H1 (cell line): Measurements from ENCODE around the gene FANCD2. TPM values are rescaled to one million over a fixed set of nuclear protein-coding genes. Genes with fewer than 3 reads are reported as not detected.
A peak's percentile ranks its signal among the peaks of the same experiment; 100 is the strongest.

ENCODE experiments used
- CTCF ChIA-PET: fragments of 300-600 bp; sonication (Branson Sonifier 250); formaldehyde crosslinking; loops from one replicate; lab custom pipeline; 2021; ENCODE audit not compliant: partially characterized antibody; lab: Charles Lee
- POLR2A ChIA-PET: fragments of 300-600 bp; sonication (Branson Sonifier 250); formaldehyde crosslinking; loops from one replicate; lab custom pipeline; 2021; ENCODE audit warnings: inconsistent platforms; ENCODE audit not compliant: partially characterized antibody; lab: Charles Lee
- DNase-seq, 2 experiments: peaks; one replicate each; pipeline versions ENCODE4 v3.0.0 to v3.0.0-alpha.2; 2010 to 2022; ENCODE audit warnings: low spot score in 2 of 2, low read depth in 1 of 2, mixed read lengths in 1 of 2
- FAIRE-seq: peaks from 2 replicates; lab custom pipeline; 2011; peaks lifted over from hg19 to GRCh38; lab: Jason Lieb, UNC
- H2AFZ ChIP-seq: 2 replicates; pipeline ENCODE4 v1.8.1; 2012; ENCODE audit warnings: low read length, inconsistent platforms
- H2AK5ac ChIP-seq: 2 replicates; pipeline ENCODE4 v1.6.1; 2013; ENCODE audit warnings: low read depth, low read length
- H2BK120ac ChIP-seq: replicated peaks from 2 replicates; pipeline ENCODE3; 2013; ENCODE audit warnings: low read depth, low read length, inconsistent platforms
- H2BK12ac ChIP-seq: 2 replicates; pipeline ENCODE4 v1.6.1; 2013; ENCODE audit warnings: low read depth, low read length
- H2BK15ac ChIP-seq: 2 replicates; pipeline ENCODE4 v1.6.1; 2013; ENCODE audit warnings: low read length
- H2BK20ac ChIP-seq: 2 replicates; pipeline ENCODE4 v1.6.1; 2013; ENCODE audit warnings: low read length
- H2BK5ac ChIP-seq: 2 replicates; pipeline ENCODE4 v1.6.1; 2013; ENCODE audit warnings: low read depth, low read length
- H3K14ac ChIP-seq: 2 replicates; pipeline ENCODE4 v1.6.1; 2013; ENCODE audit warnings: inconsistent platforms; ENCODE audit not compliant: insufficient read length
- H3K18ac ChIP-seq: 2 replicates; pipeline ENCODE4 v1.6.1; 2013; ENCODE audit warnings: low read length; ENCODE audit errors: extremely low read depth
- H3K23ac ChIP-seq: 2 replicates; pipeline ENCODE4 v1.6.1; 2013; ENCODE audit warnings: inconsistent platforms; ENCODE audit not compliant: insufficient read length
- H3K23me2 ChIP-seq: 2 replicates; pipeline ENCODE4 v1.6.1; 2013; ENCODE audit warnings: low read depth, low read length
- H3K27ac ChIP-seq: 2 replicates; pipeline ENCODE4 v1.6.1; 2011; ENCODE audit warnings: low read depth, low read length, inconsistent platforms
- H3K27me3 ChIP-seq, 4 experiments: replicated peaks in 1 of 4; 1 replicate in 1 of 4; 2 replicates in 3 of 4; pipeline versions ENCODE4 v1.6.1 to v1.8.1; 2011 to 2013; ENCODE audit warnings: low read length in 3 of 4, mild to moderate bottlenecking in 3 of 4, inconsistent platforms in 2 of 4, mixed read lengths in 2 of 4, moderate library complexity in 1 of 4; ENCODE audit not compliant: control insufficient read depth in 3 of 4, insufficient read depth in 3 of 4; ENCODE audit errors: extremely low read depth in 1 of 4
- H3K36me3 ChIP-seq, 4 experiments: 2 replicates each; pipeline versions ENCODE4 v1.6.1 to v1.8.1; 2011 to 2013; ENCODE audit warnings: mild to moderate bottlenecking in 4 of 4, low read length in 3 of 4, moderate library complexity in 2 of 4, control low read depth in 1 of 4, inconsistent platforms in 1 of 4; ENCODE audit not compliant: insufficient read depth in 4 of 4, control insufficient read depth in 2 of 4
- H3K4ac ChIP-seq: replicated peaks from 2 replicates; pipeline ENCODE3; 2013; ENCODE audit warnings: low read length, low read depth, mixed read lengths, inconsistent platforms; ENCODE audit not compliant: insufficient read length
- H3K4me1 ChIP-seq, 4 experiments: replicated peaks in 1 of 4; 1 replicate in 1 of 4; 2 replicates in 3 of 4; pipeline versions ENCODE4 v1.6.1 to v1.8.1; 2011 to 2013; ENCODE audit warnings: low read length in 3 of 4, inconsistent platforms in 2 of 4, mixed read lengths in 1 of 4; ENCODE audit not compliant: insufficient read depth in 4 of 4, control insufficient read depth in 3 of 4
- H3K4me2 ChIP-seq, 2 experiments: 2 replicates each; pipeline versions ENCODE4 v1.6.1 to v1.8.1; 2011 to 2013; ENCODE audit warnings: low read depth in 2 of 2, low read length in 2 of 2, control low read depth in 1 of 2, inconsistent platforms in 1 of 2, mild to moderate bottlenecking in 1 of 2; ENCODE audit not compliant: insufficient read depth in 1 of 2
- H3K4me3 ChIP-seq, 4 experiments: fragments of 200-600, 300-600 bp in 1 of 4; sonication (generic), shearing (Covaris generic), sonication (Bioruptor Twin) in 1 of 4; 2 replicates each; pipeline versions ENCODE4 v1.5.1 to v1.8.1; 2011 to 2016; ENCODE audit warnings: low read length in 4 of 4, low read depth in 3 of 4, control low read depth in 2 of 4, inconsistent platforms in 2 of 4, mild to moderate bottlenecking in 2 of 4, mixed read lengths in 1 of 4, moderate library complexity in 1 of 4; ENCODE audit not compliant: insufficient read depth in 2 of 4; ENCODE audit errors: extremely low read depth in 1 of 4
- H3K56ac ChIP-seq: replicated peaks from 2 replicates; pipeline ENCODE3; 2013; ENCODE audit warnings: low read depth, mild to moderate bottlenecking, mixed read lengths, low read length, inconsistent platforms; ENCODE audit not compliant: insufficient read length
- H3K79me1 ChIP-seq: 2 replicates; pipeline ENCODE4 v1.6.1; 2013; ENCODE audit warnings: low read depth, low read length, control low read depth
- H3K79me2 ChIP-seq, 2 experiments: 2 replicates each; pipeline versions ENCODE4 v1.6.1 to v1.8.1; 2012 to 2013; ENCODE audit warnings: low read length in 2 of 2, mild to moderate bottlenecking in 2 of 2, inconsistent platforms in 1 of 2; ENCODE audit not compliant: insufficient read depth in 2 of 2, control insufficient read depth in 1 of 2
- H3K9ac ChIP-seq, 4 experiments: replicated peaks in 1 of 4; 1 replicate in 1 of 4; 2 replicates in 3 of 4; pipeline versions ENCODE4 v1.6.1 to v1.8.1; 2011 to 2013; ENCODE audit warnings: low read depth in 3 of 4, low read length in 3 of 4, control low read depth in 2 of 4, mild to moderate bottlenecking in 2 of 4, moderate library complexity in 2 of 4, inconsistent platforms in 1 of 4; ENCODE audit errors: extremely low read depth in 1 of 4
- H3K9me3 ChIP-seq, 2 experiments: 2 replicates each; pipeline versions ENCODE4 v1.6.1 to v1.8.1; 2012 to 2013; ENCODE audit warnings: mild to moderate bottlenecking in 2 of 2, moderate library complexity in 2 of 2, control low read depth in 1 of 2, inconsistent platforms in 1 of 2, low read depth in 1 of 2, low read length in 1 of 2, mixed read lengths in 1 of 2; ENCODE audit not compliant: insufficient read depth in 2 of 2
- H4K20me1 ChIP-seq, 2 experiments: replicated peaks in 1 of 2; 2 replicates each; pipeline versions ENCODE3 to v1.8.1; 2011 to 2013; ENCODE audit warnings: inconsistent platforms in 2 of 2, low read length in 2 of 2, mild to moderate bottlenecking in 1 of 2; ENCODE audit not compliant: insufficient read depth in 2 of 2, control insufficient read depth in 1 of 2
- H4K5ac ChIP-seq: 2 replicates; pipeline ENCODE4 v1.6.1; 2013; ENCODE audit warnings: low read length, low read depth, mixed read lengths, inconsistent platforms; ENCODE audit not compliant: insufficient read length
- H4K8ac ChIP-seq: 2 replicates; pipeline ENCODE4 v1.8.0; 2013; ENCODE audit warnings: mild to moderate bottlenecking, moderate library complexity, low read length, inconsistent platforms; ENCODE audit not compliant: insufficient read depth; ENCODE audit errors: extremely low read depth
- H4K91ac ChIP-seq: replicated peaks from 2 replicates; pipeline ENCODE3; 2013; ENCODE audit warnings: low read length, mixed read lengths, inconsistent platforms; ENCODE audit not compliant: insufficient read length
- POLR2A ChIP-seq, 2 experiments: IDR thresholded peaks; 1 replicate in 1 of 2; 2 replicates in 1 of 2; pipeline ENCODE4 v1.6.1; 2011; ENCODE audit warnings: low read depth in 2 of 2, low read length in 2 of 2, mild to moderate bottlenecking in 2 of 2; ENCODE audit errors: control extremely low read depth in 1 of 2
- POLR2AphosphoS5 ChIP-seq: IDR thresholded peaks from 2 replicates; pipeline ENCODE4 v1.6.1; 2011; ENCODE audit warnings: low read depth, low read length
- RNF2 ChIP-seq: fragments of 200-900, 300-1000 bp; sonication (generic); IDR thresholded peaks from 2 replicates; pipeline ENCODE4 v1.7.1; 2016; ENCODE audit warnings: borderline replicate concordance, low read depth, mild to moderate bottlenecking, antibody characterized with exemption, low read length; ENCODE audit not compliant: poor library complexity, severe bottlenecking; ENCODE audit errors: missing control alignments
- RXRA ChIP-seq: IDR thresholded peaks from 2 replicates; pipeline ENCODE4 v1.6.1; 2011; ENCODE audit warnings: low read depth, mild to moderate bottlenecking, low read length, moderate library complexity; ENCODE audit not compliant: insufficient read depth
- SIX5 ChIP-seq: IDR thresholded peaks from 2 replicates; pipeline ENCODE4 v1.6.1; 2011; ENCODE audit warnings: mild to moderate bottlenecking, low read depth, low read length
- SUZ12 ChIP-seq: fragments of 200-600 bp; sonication (generic); IDR thresholded peaks from 2 replicates; pipeline ENCODE4 v1.6.1; 2012; ENCODE audit warnings: mild to moderate bottlenecking, inconsistent platforms, low read length, moderate library complexity, mixed read lengths
- TAF1 ChIP-seq: IDR thresholded peaks from 2 replicates; pipeline ENCODE4 v1.6.1; 2011; ENCODE audit warnings: mild to moderate bottlenecking, low read depth, low read length
- TEAD4 ChIP-seq: IDR thresholded peaks from 2 replicates; pipeline ENCODE4 v1.6.1; 2012; ENCODE audit warnings: low read depth, low read length, inconsistent platforms, mixed read lengths
- YY1 ChIP-seq: IDR thresholded peaks from 2 replicates; pipeline ENCODE4 v1.6.1; 2011; ENCODE audit warnings: low read depth, mild to moderate bottlenecking, low read length
- WGBS, 2 experiments: shearing (Covaris generic) in 1 of 2; methylation state at CpG; one replicate each; pipeline versions ENCODE4 v1.1.6 to v1.1.7; 2013 to 2015; ENCODE audit warnings: low lambda C conversion rate in 2 of 2, mixed read lengths in 2 of 2, inconsistent platforms in 1 of 2, low coverage in 1 of 2, missing lambda C conversion rate in 1 of 2; ENCODE audit not compliant: insufficient replicate concordance in 2 of 2, insufficient coverage in 1 of 2, insufficient read length in 1 of 2; ENCODE audit errors: extremely low coverage in 1 of 2, missing lambda C conversion rate in 1 of 2; 5-methylcytosine and 5-hydroxymethylcytosine counted together
- polyA plus RNA-seq, 7 experiments: library from polyadenylated mRNA; depleted of rRNA in 3 of 7; stranded (reverse) in 5 of 7; unstranded in 2 of 7; fragments of >200 nt in 5 of 7; fragments of 200-250 nt in 2 of 7; gene quantifications; 1 replicate in 5 of 7; 2 replicates in 1 of 7; 4 replicates in 1 of 7; pipeline versions ENCODE4 v1.2.1 to v1.2.3, GENCODE V29; 2011 to 2013; ENCODE audit warnings: missing spikeins in 2 of 7, mixed read lengths in 2 of 7
- total RNA-seq: library from RNA; stranded (reverse); fragmentation: NEBNext Ultra II Directional; extraction: Animal tissue kit (Norgen Biotek cat#: 25700); gene quantifications from 2 replicates; pipeline ENCODE4 v1.2.1, GENCODE V29; 2021

FANCD2 gene
- total and polyA plus RNA-seq, 2 of the 8 experiments (the other 6 are each of a cell fraction or from before 2014, with no cell fraction given), result 33.1 to 77.8 TPM

GRCh38 chr3:10011631-10012030, 14.6 kb upstream of the FANCD2 start:
- Histone ChIP-seq H2BK120ac (no peak overlapping the region), H3K23me2 (peaks cover 9% of the 10 kb centered on the region), H2BK5ac (no peak overlapping the region), H3K23ac (no peak overlapping the region), H3K4me1 (peaks cover 0 to 5% (median 3%) of the 10 kb centered on the region in 4 experiments; a peak in 4 of 7 replicates), H3K4me3 (peak overlapping the region in 1 of 4 experiments; percentile 83; a peak in 2 of 8 replicates), H4K5ac (no peak overlapping the region), H3K27ac (no peak overlapping the region), H4K91ac (no peak overlapping the region), H3K79me2 (no peaks in the 10 kb centered on the region), H3K56ac (no peak overlapping the region), H4K20me1 (peaks cover 12 to 15% of the 10 kb centered on the region in 2 experiments), H3K27me3 (no peaks in the 10 kb centered on the region), H4K8ac (no peak overlapping the region), H2BK12ac (no peak overlapping the region), H3K4ac (no peak overlapping the region), H3K4me2 (peak overlapping the region in 1 of 2 experiments; percentile 59; a peak in 2 of 4 replicates), H3K36me3 (no peaks in the 10 kb centered on the region), H3K79me1 (no peaks in the 10 kb centered on the region; the same call in 1 of the 2 replicates), H3K14ac (no peak overlapping the region), H3K9me3 (no peaks in the 10 kb centered on the region), H2BK15ac (no peak overlapping the region), H3K9ac (no peak overlapping the region), H2AFZ (no peak overlapping the region), H3K18ac (no peak overlapping the region), H2BK20ac (no peak overlapping the region), H2AK5ac (no peak overlapping the region)
- no peak for FAIRE-seq
- DNase-seq, result no peak
- ChIA-PET CTCF (no interaction called here), POLR2A (interaction anchor here (0.6 to 1.6 kb wide), 6 partner anchors 10 to 219 kb away, joined by 3 to 5 read pairs (median 4); partner anchors contain the start of genes ARPC4, FANCD2 and TADA3)
- WGBS, 2 experiments, result 86% methylated on average over 5 of the region's 8 CpGs; no CpG with 5 or more reads in 1 of the 2 experiments
- TF ChIP-seq TEAD4, result no peak
- TF ChIP-seq RXRA, result no peak
- TF ChIP-seq SUZ12, result no peak
- TF ChIP-seq TAF1, result no peak
- TF ChIP-seq POLR2AphosphoS5, result no peak
- no peak for TF ChIP-seq POLR2A (IDR thresholded peaks at IDR 0.05; ENCODE audit: control extremely low read depth in 1 of 2, low read depth in 2 of 2, low read length in 2 of 2)
- no peak for TF ChIP-seq SIX5
- no peak for TF ChIP-seq RNF2
- no peak for TF ChIP-seq YY1
